SK-N-MC (cell line): ENCODE measurements around the gene PSG4.
"Not testable (repeated sequence)": the region's sequence is repeated elsewhere in the genome, so short reads cannot be mapped to it uniquely, and the experiment has no call there.

Source experiments
- EZH2 ChIP-seq: fragments of 200-600 bp; sonication (generic); IDR thresholded peaks from one replicate; pipeline ENCODE4 v1.6.1; 2017; ENCODE audit warnings: antibody characterized with exemption
- FOXP2 ChIP-seq: optimal IDR thresholded peaks from 2 replicates; pipeline ENCODE3; 2011; ENCODE audit warnings: mild to moderate bottlenecking, moderate library complexity; ENCODE audit not compliant: insufficient read depth; ENCODE audit errors: extremely low read length, control extremely low read depth
- POLR2AphosphoS5 ChIP-seq: IDR thresholded peaks from 2 replicates; pipeline ENCODE4 v1.6.1; 2012; ENCODE audit warnings: mild to moderate bottlenecking, low read depth, low read length, borderline replicate concordance

GRCh38 chr19:43247243-43247880 is 41.9 kb upstream of the PSG4 start:
- not testable (repeated sequence) for TF ChIP-seq POLR2AphosphoS5, EZH2, FOXP2
